HepG2 (cell line): Measurements from ENCODE around the gene SAE1. TPM values are rescaled to one million over a fixed set of nuclear protein-coding genes. Genes with fewer than 3 reads are reported as not detected.

Source experiments
- CBFB ChIP-seq: sonication (generic); formaldehyde crosslinking; IDR thresholded peaks from 2 replicates; pipeline ENCODE4 v1.4.0; 2020; ENCODE audit warnings: missing genetic modification reagents
- EED ChIP-seq: sonication (generic); formaldehyde crosslinking; IDR thresholded peaks from 2 replicates; pipeline ENCODE4 v1.5.0; 2020; ENCODE audit warnings: mild to moderate bottlenecking, missing genetic modification reagents
- ELF3 ChIP-seq: IDR thresholded peaks from 2 replicates; pipeline ENCODE4 v1.6.1; 2016; ENCODE audit warnings: missing genetic modification reagents, missing compliant biosample characterization
- JUND ChIP-seq: sonication (generic); formaldehyde crosslinking; IDR thresholded peaks from 2 replicates; pipeline ENCODE4 v1.8.0; 2022; ENCODE audit warnings: mild to moderate bottlenecking, missing genetic modification reagents
- MEF2D ChIP-seq: sonication (generic); formaldehyde crosslinking; IDR thresholded peaks from 2 replicates; pipeline ENCODE4 v1.5.1; 2020; ENCODE audit warnings: mild to moderate bottlenecking, missing genetic modification reagents
- RXRB ChIP-seq: IDR thresholded peaks from 2 replicates; pipeline ENCODE4 v1.6.1; 2016; ENCODE audit warnings: borderline replicate concordance, missing genetic modification reagents, missing compliant biosample characterization
- SP5 ChIP-seq: IDR thresholded peaks from 2 replicates; pipeline ENCODE4 v1.6.1; 2016; ENCODE audit warnings: low read depth, borderline replicate concordance
- XRCC5 ChIP-seq: fragments of 200-400 bp; formaldehyde crosslinking; optimal IDR thresholded peaks from 2 replicates; pipeline ENCODE3; 2017; ENCODE audit warnings: mild to moderate bottlenecking, low read length
- YEATS4 ChIP-seq: sonication (generic); formaldehyde crosslinking; IDR thresholded peaks from 2 replicates; pipeline ENCODE4 v1.4.0; 2020; ENCODE audit warnings: missing genetic modification reagents, borderline replicate concordance
- ZC3H13 ChIP-seq: sonication (generic); formaldehyde crosslinking; IDR thresholded peaks from 2 replicates; pipeline ENCODE4 v1.8.1; 2023; ENCODE audit warnings: mild to moderate bottlenecking, missing genetic modification reagents, moderate library complexity
- ZNF552 ChIP-seq: sonication (generic); formaldehyde crosslinking; IDR thresholded peaks from 2 replicates; pipeline ENCODE4 v1.9.0; 2022; ENCODE audit warnings: missing genetic modification reagents, mild to moderate bottlenecking, borderline replicate concordance
- polyA plus RNA-seq, 8 experiments: library from polyadenylated mRNA; depleted of rRNA in 3 of 8; stranded (reverse) in 7 of 8; unstranded in 1 of 8; fragments of >200 nt; fragmentation: Illumina TruSeq in 4 of 8; extraction: Trizol in 4 of 8; gene quantifications; 2 replicates each; pipeline versions ENCODE4 v1.2.1 to v1.2.3, GENCODE V29; 2011 to 2016; ENCODE audit warnings: low read depth in 4 of 8, missing spikeins in 1 of 8, mixed read lengths in 1 of 8; ENCODE audit not compliant: insufficient read depth in 1 of 8
- total RNA-seq, 5 experiments: library from RNA; depleted of rRNA; stranded (reverse); fragments of >200 nt; fragmentation: Illumina TruSeq; extraction: Trizol; gene quantifications; 2 replicates each; pipeline ENCODE4 v1.2.3, GENCODE V29; 2016; ENCODE audit warnings: low read depth in 1 of 5
- TF ChIP-seq, protein P1 (sequence below): sonication (generic); formaldehyde crosslinking; IDR thresholded peaks from 2 replicates; pipeline ENCODE4 v1.4.0; 2020; ENCODE audit warnings: missing genetic modification reagents
- TF ChIP-seq, protein P2 (sequence below): sonication (generic); formaldehyde crosslinking; IDR thresholded peaks from 2 replicates; pipeline ENCODE4 v1.4.0; 2020; ENCODE audit warnings: missing genetic modification reagents, borderline replicate concordance
- TF ChIP-seq, protein P3 (sequence below): sonication (generic); formaldehyde crosslinking; IDR thresholded peaks from 2 replicates; pipeline ENCODE4 v1.4.0; 2020; ENCODE audit warnings: missing genetic modification reagents
- TF ChIP-seq, protein P4 (sequence below), 2 experiments: fragments of 450-650 bp in 1 of 2; sonication (generic) in 1 of 2; formaldehyde crosslinking; IDR thresholded peaks; 2 replicates each; pipeline versions ENCODE4 v1.5.0 to v1.8.0; 2020 to 2022; ENCODE audit warnings: mild to moderate bottlenecking in 1 of 2, missing genetic modification reagents in 1 of 2
- TF ChIP-seq, protein P5 (sequence below): sonication (generic); formaldehyde crosslinking; IDR thresholded peaks from 2 replicates; pipeline ENCODE4 v1.4.0; 2020; ENCODE audit warnings: missing genetic modification reagents

The SAE1 gene
- total and polyA plus RNA-seq, 2 of the 13 experiments (the other 11 are each of a cell fraction or from before 2014, with no cell fraction given), result 87.6 to 197 TPM

DNA sequence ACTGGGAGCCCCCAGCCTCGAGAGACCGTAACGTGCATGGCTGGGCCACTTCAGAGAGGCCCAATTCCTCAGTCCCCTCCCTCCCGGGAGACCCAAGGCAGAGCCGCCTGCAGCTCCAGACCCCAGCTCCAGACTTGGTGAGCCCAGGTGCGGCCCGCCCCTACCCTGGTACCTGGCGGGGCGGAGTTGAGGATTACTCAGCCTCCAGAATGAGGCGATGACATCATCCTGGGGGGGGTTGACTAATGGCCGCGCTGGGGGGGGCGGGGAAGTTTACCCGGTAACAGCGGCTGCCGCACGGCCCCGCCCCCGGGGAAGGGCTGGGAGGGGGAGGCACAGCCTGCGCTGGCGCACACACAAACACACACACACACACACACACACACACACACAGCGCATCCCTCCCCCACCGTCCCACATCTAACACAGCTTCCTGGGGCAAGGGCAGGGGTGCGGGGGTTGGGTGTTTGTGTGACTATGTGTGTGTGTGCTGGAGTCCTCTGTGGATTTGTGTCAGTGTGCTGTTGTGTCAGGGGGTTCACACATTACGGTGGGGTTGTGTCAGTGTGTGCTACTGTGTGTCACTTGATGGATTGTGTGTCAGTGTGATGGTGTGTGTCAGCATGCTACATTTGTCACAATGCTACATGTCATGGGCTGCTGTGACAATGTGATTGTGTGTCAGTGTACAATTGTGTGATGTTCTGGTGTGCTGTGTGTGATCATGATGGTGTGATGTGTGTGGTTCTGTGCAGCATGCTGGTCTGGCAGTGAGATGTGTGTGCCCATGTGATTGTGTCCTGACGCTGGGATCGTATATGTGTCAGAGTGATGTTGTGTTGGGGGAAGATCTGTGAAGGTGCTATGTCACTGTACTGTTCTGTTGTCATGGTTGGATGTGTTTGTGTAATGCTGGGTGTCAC is 110.6 kb downstream of the SAE1 start (continued):
- TF ChIP-seq, protein P1, sequence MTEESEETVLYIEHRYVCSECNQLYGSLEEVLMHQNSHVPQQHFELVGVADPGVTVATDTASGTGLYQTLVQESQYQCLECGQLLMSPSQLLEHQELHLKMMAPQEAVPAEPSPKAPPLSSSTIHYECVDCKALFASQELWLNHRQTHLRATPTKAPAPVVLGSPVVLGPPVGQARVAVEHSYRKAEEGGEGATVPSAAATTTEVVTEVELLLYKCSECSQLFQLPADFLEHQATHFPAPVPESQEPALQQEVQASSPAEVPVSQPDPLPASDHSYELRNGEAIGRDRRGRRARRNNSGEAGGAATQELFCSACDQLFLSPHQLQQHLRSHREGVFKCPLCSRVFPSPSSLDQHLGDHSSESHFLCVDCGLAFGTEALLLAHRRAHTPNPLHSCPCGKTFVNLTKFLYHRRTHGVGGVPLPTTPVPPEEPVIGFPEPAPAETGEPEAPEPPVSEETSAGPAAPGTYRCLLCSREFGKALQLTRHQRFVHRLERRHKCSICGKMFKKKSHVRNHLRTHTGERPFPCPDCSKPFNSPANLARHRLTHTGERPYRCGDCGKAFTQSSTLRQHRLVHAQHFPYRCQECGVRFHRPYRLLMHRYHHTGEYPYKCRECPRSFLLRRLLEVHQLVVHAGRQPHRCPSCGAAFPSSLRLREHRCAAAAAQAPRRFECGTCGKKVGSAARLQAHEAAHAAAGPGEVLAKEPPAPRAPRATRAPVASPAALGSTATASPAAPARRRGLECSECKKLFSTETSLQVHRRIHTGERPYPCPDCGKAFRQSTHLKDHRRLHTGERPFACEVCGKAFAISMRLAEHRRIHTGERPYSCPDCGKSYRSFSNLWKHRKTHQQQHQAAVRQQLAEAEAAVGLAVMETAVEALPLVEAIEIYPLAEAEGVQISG (CRISPR knock-in tag), result peak; percentile 36; the same call in 1 of the 2 replicates
- TF ChIP-seq, protein P2, sequence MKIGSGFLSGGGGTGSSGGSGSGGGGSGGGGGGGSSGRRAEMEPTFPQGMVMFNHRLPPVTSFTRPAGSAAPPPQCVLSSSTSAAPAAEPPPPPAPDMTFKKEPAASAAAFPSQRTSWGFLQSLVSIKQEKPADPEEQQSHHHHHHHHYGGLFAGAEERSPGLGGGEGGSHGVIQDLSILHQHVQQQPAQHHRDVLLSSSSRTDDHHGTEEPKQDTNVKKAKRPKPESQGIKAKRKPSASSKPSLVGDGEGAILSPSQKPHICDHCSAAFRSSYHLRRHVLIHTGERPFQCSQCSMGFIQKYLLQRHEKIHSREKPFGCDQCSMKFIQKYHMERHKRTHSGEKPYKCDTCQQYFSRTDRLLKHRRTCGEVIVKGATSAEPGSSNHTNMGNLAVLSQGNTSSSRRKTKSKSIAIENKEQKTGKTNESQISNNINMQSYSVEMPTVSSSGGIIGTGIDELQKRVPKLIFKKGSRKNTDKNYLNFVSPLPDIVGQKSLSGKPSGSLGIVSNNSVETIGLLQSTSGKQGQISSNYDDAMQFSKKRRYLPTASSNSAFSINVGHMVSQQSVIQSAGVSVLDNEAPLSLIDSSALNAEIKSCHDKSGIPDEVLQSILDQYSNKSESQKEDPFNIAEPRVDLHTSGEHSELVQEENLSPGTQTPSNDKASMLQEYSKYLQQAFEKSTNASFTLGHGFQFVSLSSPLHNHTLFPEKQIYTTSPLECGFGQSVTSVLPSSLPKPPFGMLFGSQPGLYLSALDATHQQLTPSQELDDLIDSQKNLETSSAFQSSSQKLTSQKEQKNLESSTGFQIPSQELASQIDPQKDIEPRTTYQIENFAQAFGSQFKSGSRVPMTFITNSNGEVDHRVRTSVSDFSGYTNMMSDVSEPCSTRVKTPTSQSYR, result peak; percentile 84
- TF ChIP-seq XRCC5 (peak; percentile 8), MEF2D (peak; percentile 27; the same call in 1 of the 2 replicates), SP5 (CRISPR knock-in tag) (peak; percentile 56; the same call in 1 of the 2 replicates), ELF3 (peak; percentile 16; the same call in 1 of the 2 replicates), YEATS4 (CRISPR knock-in tag) (0 out of 2 replicates have a peak, but pooled peaks have one; percentile 43), JUND (peak; percentile 75; the same call in 1 of the 2 replicates), ZC3H13 (peak; percentile 61; the same call in 1 of the 2 replicates), CBFB (CRISPR knock-in tag) (0 out of 2 replicates have a peak, but pooled peaks have one; percentile 17), ZNF552 (CRISPR knock-in tag) (no peak), EED (CRISPR knock-in tag) (peak; percentile 56; the same call in 1 of the 2 replicates), RXRB (CRISPR knock-in tag) (0 out of 2 replicates have a peak, but pooled peaks have one; percentile 23)
- TF ChIP-seq, protein P3, sequence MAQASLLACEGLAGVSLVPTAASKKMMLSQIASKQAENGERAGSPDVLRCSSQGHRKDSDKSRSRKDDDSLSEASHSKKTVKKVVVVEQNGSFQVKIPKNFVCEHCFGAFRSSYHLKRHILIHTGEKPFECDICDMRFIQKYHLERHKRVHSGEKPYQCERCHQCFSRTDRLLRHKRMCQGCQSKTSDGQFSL (CRISPR knock-in tag), result peak; percentile 89
- TF ChIP-seq, protein P4, sequence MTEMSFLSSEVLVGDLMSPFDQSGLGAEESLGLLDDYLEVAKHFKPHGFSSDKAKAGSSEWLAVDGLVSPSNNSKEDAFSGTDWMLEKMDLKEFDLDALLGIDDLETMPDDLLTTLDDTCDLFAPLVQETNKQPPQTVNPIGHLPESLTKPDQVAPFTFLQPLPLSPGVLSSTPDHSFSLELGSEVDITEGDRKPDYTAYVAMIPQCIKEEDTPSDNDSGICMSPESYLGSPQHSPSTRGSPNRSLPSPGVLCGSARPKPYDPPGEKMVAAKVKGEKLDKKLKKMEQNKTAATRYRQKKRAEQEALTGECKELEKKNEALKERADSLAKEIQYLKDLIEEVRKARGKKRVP (CRISPR knock-in tag; IDR thresholded peaks at IDR 0.05), result peak in 1 of 2 experiments; percentile 76; a peak in 2 of 4 replicates
- TF ChIP-seq, protein P5, sequence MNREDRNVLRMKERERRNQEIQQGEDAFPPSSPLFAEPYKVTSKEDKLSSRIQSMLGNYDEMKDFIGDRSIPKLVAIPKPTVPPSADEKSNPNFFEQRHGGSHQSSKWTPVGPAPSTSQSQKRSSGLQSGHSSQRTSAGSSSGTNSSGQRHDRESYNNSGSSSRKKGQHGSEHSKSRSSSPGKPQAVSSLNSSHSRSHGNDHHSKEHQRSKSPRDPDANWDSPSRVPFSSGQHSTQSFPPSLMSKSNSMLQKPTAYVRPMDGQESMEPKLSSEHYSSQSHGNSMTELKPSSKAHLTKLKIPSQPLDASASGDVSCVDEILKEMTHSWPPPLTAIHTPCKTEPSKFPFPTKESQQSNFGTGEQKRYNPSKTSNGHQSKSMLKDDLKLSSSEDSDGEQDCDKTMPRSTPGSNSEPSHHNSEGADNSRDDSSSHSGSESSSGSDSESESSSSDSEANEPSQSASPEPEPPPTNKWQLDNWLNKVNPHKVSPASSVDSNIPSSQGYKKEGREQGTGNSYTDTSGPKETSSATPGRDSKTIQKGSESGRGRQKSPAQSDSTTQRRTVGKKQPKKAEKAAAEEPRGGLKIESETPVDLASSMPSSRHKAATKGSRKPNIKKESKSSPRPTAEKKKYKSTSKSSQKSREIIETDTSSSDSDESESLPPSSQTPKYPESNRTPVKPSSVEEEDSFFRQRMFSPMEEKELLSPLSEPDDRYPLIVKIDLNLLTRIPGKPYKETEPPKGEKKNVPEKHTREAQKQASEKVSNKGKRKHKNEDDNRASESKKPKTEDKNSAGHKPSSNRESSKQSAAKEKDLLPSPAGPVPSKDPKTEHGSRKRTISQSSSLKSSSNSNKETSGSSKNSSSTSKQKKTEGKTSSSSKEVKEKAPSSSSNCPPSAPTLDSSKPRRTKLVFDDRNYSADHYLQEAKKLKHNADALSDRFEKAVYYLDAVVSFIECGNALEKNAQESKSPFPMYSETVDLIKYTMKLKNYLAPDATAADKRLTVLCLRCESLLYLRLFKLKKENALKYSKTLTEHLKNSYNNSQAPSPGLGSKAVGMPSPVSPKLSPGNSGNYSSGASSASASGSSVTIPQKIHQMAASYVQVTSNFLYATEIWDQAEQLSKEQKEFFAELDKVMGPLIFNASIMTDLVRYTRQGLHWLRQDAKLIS (CRISPR knock-in tag), result 0 out of 2 replicates have a peak, but pooled peaks have one; percentile 40
